H1 (cell line): ENCODE data around the gene KBTBD12. TPM values are rescaled to one million over a fixed set of nuclear protein-coding genes. Genes with fewer than 3 reads are reported as not detected.

Source experiments
- CTCF ChIA-PET: fragments of 300-600 bp; sonication (Branson Sonifier 250); formaldehyde crosslinking; loops from one replicate; lab custom pipeline; 2021; ENCODE audit not compliant: partially characterized antibody; lab: Charles Lee
- POLR2A ChIA-PET: fragments of 300-600 bp; sonication (Branson Sonifier 250); formaldehyde crosslinking; loops from one replicate; lab custom pipeline; 2021; ENCODE audit warnings: inconsistent platforms; ENCODE audit not compliant: partially characterized antibody; lab: Charles Lee
- DNase-seq, 2 experiments: peaks; one replicate each; pipeline versions ENCODE4 v3.0.0 to v3.0.0-alpha.2; 2010 to 2022; ENCODE audit warnings: low spot score in 2 of 2, low read depth in 1 of 2, mixed read lengths in 1 of 2
- FAIRE-seq: peaks from 2 replicates; lab custom pipeline; 2011; peaks lifted over from hg19 to GRCh38; lab: Jason Lieb, UNC
- H2AFZ ChIP-seq: 2 replicates; pipeline ENCODE4 v1.8.1; 2012; ENCODE audit warnings: low read length, inconsistent platforms
- H2AK5ac ChIP-seq: 2 replicates; pipeline ENCODE4 v1.6.1; 2013; ENCODE audit warnings: low read depth, low read length
- H2BK120ac ChIP-seq: replicated peaks from 2 replicates; pipeline ENCODE3; 2013; ENCODE audit warnings: low read depth, low read length, inconsistent platforms
- H2BK12ac ChIP-seq: 2 replicates; pipeline ENCODE4 v1.6.1; 2013; ENCODE audit warnings: low read depth, low read length
- H2BK15ac ChIP-seq: 2 replicates; pipeline ENCODE4 v1.6.1; 2013; ENCODE audit warnings: low read length
- H2BK20ac ChIP-seq: 2 replicates; pipeline ENCODE4 v1.6.1; 2013; ENCODE audit warnings: low read length
- H2BK5ac ChIP-seq: 2 replicates; pipeline ENCODE4 v1.6.1; 2013; ENCODE audit warnings: low read depth, low read length
- H3K14ac ChIP-seq: 2 replicates; pipeline ENCODE4 v1.6.1; 2013; ENCODE audit warnings: inconsistent platforms; ENCODE audit not compliant: insufficient read length
- H3K18ac ChIP-seq: 2 replicates; pipeline ENCODE4 v1.6.1; 2013; ENCODE audit warnings: low read length; ENCODE audit errors: extremely low read depth
- H3K23ac ChIP-seq: 2 replicates; pipeline ENCODE4 v1.6.1; 2013; ENCODE audit warnings: inconsistent platforms; ENCODE audit not compliant: insufficient read length
- H3K23me2 ChIP-seq: 2 replicates; pipeline ENCODE4 v1.6.1; 2013; ENCODE audit warnings: low read depth, low read length
- H3K27ac ChIP-seq: 2 replicates; pipeline ENCODE4 v1.6.1; 2011; ENCODE audit warnings: low read depth, low read length, inconsistent platforms
- H3K27me3 ChIP-seq, 4 experiments: replicated peaks in 1 of 4; 1 replicate in 1 of 4; 2 replicates in 3 of 4; pipeline versions ENCODE4 v1.6.1 to v1.8.1; 2011 to 2013; ENCODE audit warnings: low read length in 3 of 4, mild to moderate bottlenecking in 3 of 4, inconsistent platforms in 2 of 4, mixed read lengths in 2 of 4, moderate library complexity in 1 of 4; ENCODE audit not compliant: control insufficient read depth in 3 of 4, insufficient read depth in 3 of 4; ENCODE audit errors: extremely low read depth in 1 of 4
- H3K36me3 ChIP-seq, 4 experiments: 2 replicates each; pipeline versions ENCODE4 v1.6.1 to v1.8.1; 2011 to 2013; ENCODE audit warnings: mild to moderate bottlenecking in 4 of 4, low read length in 3 of 4, moderate library complexity in 2 of 4, control low read depth in 1 of 4, inconsistent platforms in 1 of 4; ENCODE audit not compliant: insufficient read depth in 4 of 4, control insufficient read depth in 2 of 4
- H3K4ac ChIP-seq: replicated peaks from 2 replicates; pipeline ENCODE3; 2013; ENCODE audit warnings: low read length, low read depth, mixed read lengths, inconsistent platforms; ENCODE audit not compliant: insufficient read length
- H3K4me1 ChIP-seq, 4 experiments: replicated peaks in 1 of 4; 1 replicate in 1 of 4; 2 replicates in 3 of 4; pipeline versions ENCODE4 v1.6.1 to v1.8.1; 2011 to 2013; ENCODE audit warnings: low read length in 3 of 4, inconsistent platforms in 2 of 4, mixed read lengths in 1 of 4; ENCODE audit not compliant: insufficient read depth in 4 of 4, control insufficient read depth in 3 of 4
- H3K4me2 ChIP-seq, 2 experiments: 2 replicates each; pipeline versions ENCODE4 v1.6.1 to v1.8.1; 2011 to 2013; ENCODE audit warnings: low read depth in 2 of 2, low read length in 2 of 2, control low read depth in 1 of 2, inconsistent platforms in 1 of 2, mild to moderate bottlenecking in 1 of 2; ENCODE audit not compliant: insufficient read depth in 1 of 2
- H3K4me3 ChIP-seq, 4 experiments: fragments of 200-600, 300-600 bp in 1 of 4; sonication (generic), shearing (Covaris generic), sonication (Bioruptor Twin) in 1 of 4; 2 replicates each; pipeline versions ENCODE4 v1.5.1 to v1.8.1; 2011 to 2016; ENCODE audit warnings: low read length in 4 of 4, low read depth in 3 of 4, control low read depth in 2 of 4, inconsistent platforms in 2 of 4, mild to moderate bottlenecking in 2 of 4, mixed read lengths in 1 of 4, moderate library complexity in 1 of 4; ENCODE audit not compliant: insufficient read depth in 2 of 4; ENCODE audit errors: extremely low read depth in 1 of 4
- H3K56ac ChIP-seq: replicated peaks from 2 replicates; pipeline ENCODE3; 2013; ENCODE audit warnings: low read depth, mild to moderate bottlenecking, mixed read lengths, low read length, inconsistent platforms; ENCODE audit not compliant: insufficient read length
- H3K79me1 ChIP-seq: 2 replicates; pipeline ENCODE4 v1.6.1; 2013; ENCODE audit warnings: low read depth, low read length, control low read depth
- H3K79me2 ChIP-seq, 2 experiments: 2 replicates each; pipeline versions ENCODE4 v1.6.1 to v1.8.1; 2012 to 2013; ENCODE audit warnings: low read length in 2 of 2, mild to moderate bottlenecking in 2 of 2, inconsistent platforms in 1 of 2; ENCODE audit not compliant: insufficient read depth in 2 of 2, control insufficient read depth in 1 of 2
- H3K9ac ChIP-seq, 4 experiments: replicated peaks in 1 of 4; 1 replicate in 1 of 4; 2 replicates in 3 of 4; pipeline versions ENCODE4 v1.6.1 to v1.8.1; 2011 to 2013; ENCODE audit warnings: low read depth in 3 of 4, low read length in 3 of 4, control low read depth in 2 of 4, mild to moderate bottlenecking in 2 of 4, moderate library complexity in 2 of 4, inconsistent platforms in 1 of 4; ENCODE audit errors: extremely low read depth in 1 of 4
- H3K9me3 ChIP-seq, 2 experiments: 2 replicates each; pipeline versions ENCODE4 v1.6.1 to v1.8.1; 2012 to 2013; ENCODE audit warnings: mild to moderate bottlenecking in 2 of 2, moderate library complexity in 2 of 2, control low read depth in 1 of 2, inconsistent platforms in 1 of 2, low read depth in 1 of 2, low read length in 1 of 2, mixed read lengths in 1 of 2; ENCODE audit not compliant: insufficient read depth in 2 of 2
- H4K20me1 ChIP-seq, 2 experiments: replicated peaks in 1 of 2; 2 replicates each; pipeline versions ENCODE3 to v1.8.1; 2011 to 2013; ENCODE audit warnings: inconsistent platforms in 2 of 2, low read length in 2 of 2, mild to moderate bottlenecking in 1 of 2; ENCODE audit not compliant: insufficient read depth in 2 of 2, control insufficient read depth in 1 of 2
- H4K5ac ChIP-seq: 2 replicates; pipeline ENCODE4 v1.6.1; 2013; ENCODE audit warnings: low read length, low read depth, mixed read lengths, inconsistent platforms; ENCODE audit not compliant: insufficient read length
- H4K8ac ChIP-seq: 2 replicates; pipeline ENCODE4 v1.8.0; 2013; ENCODE audit warnings: mild to moderate bottlenecking, moderate library complexity, low read length, inconsistent platforms; ENCODE audit not compliant: insufficient read depth; ENCODE audit errors: extremely low read depth
- H4K91ac ChIP-seq: replicated peaks from 2 replicates; pipeline ENCODE3; 2013; ENCODE audit warnings: low read length, mixed read lengths, inconsistent platforms; ENCODE audit not compliant: insufficient read length
- ATF2 ChIP-seq: IDR thresholded peaks from 2 replicates; pipeline ENCODE4 v1.6.1; 2012; ENCODE audit warnings: low read length, inconsistent platforms
- EGR1 ChIP-seq: IDR thresholded peaks from 2 replicates; pipeline ENCODE4 v1.6.1; 2011; ENCODE audit warnings: low read depth, low read length, borderline replicate concordance
- GABPA ChIP-seq: IDR thresholded peaks from 2 replicates; pipeline ENCODE4 v1.6.1; 2011; ENCODE audit warnings: mild to moderate bottlenecking, low read length, moderate library complexity, borderline replicate concordance; ENCODE audit not compliant: insufficient read depth
- HDAC2 ChIP-seq, 2 experiments: fragments of 300-600 bp in 1 of 2; sonication (generic) in 1 of 2; IDR thresholded peaks; 2 replicates each; pipeline ENCODE4 v1.6.1; 2011 to 2012; ENCODE audit warnings: low read depth in 2 of 2, low read length in 2 of 2, mild to moderate bottlenecking in 2 of 2, moderate library complexity in 2 of 2, borderline replicate concordance in 1 of 2, inconsistent platforms in 1 of 2
- JUND ChIP-seq: IDR thresholded peaks from 2 replicates; pipeline ENCODE4 v1.6.1; 2011; ENCODE audit warnings: mild to moderate bottlenecking, improper control_type of control experiment, low read length
- KDM1A ChIP-seq: fragments of 200-600, 300-600 bp; sonication (generic); IDR thresholded peaks from 2 replicates; pipeline ENCODE4 v1.7.1; 2016; ENCODE audit warnings: mild to moderate bottlenecking, low read length, borderline replicate concordance
- KDM4A ChIP-seq: IDR thresholded peaks from one replicate; pipeline ENCODE4 v1.7.1; 2012; ENCODE audit warnings: low read depth, mild to moderate bottlenecking, moderate library complexity, low read length, inconsistent platforms; ENCODE audit not compliant: severe bottlenecking
- PHF8 ChIP-seq: fragments of 200-600 bp; sonication (generic); conservative IDR thresholded peaks from 2 replicates; pipeline ENCODE4 v1.7.1; 2012; ENCODE audit warnings: low read depth, mild to moderate bottlenecking, inconsistent platforms, low read length, moderate library complexity
- POU5F1 ChIP-seq: IDR thresholded peaks from 2 replicates; pipeline ENCODE4 v1.6.1; 2011; ENCODE audit warnings: low read depth, mild to moderate bottlenecking, low read length, moderate library complexity
- RNF2 ChIP-seq: fragments of 200-900, 300-1000 bp; sonication (generic); IDR thresholded peaks from 2 replicates; pipeline ENCODE4 v1.7.1; 2016; ENCODE audit warnings: borderline replicate concordance, low read depth, mild to moderate bottlenecking, antibody characterized with exemption, low read length; ENCODE audit not compliant: poor library complexity, severe bottlenecking; ENCODE audit errors: missing control alignments
- RXRA ChIP-seq: IDR thresholded peaks from 2 replicates; pipeline ENCODE4 v1.6.1; 2011; ENCODE audit warnings: low read depth, mild to moderate bottlenecking, low read length, moderate library complexity; ENCODE audit not compliant: insufficient read depth
- SIRT6 ChIP-seq: IDR thresholded peaks from one replicate; pipeline ENCODE4 v1.7.1; 2012; ENCODE audit warnings: low read length, inconsistent platforms
- WGBS, 2 experiments: shearing (Covaris generic) in 1 of 2; methylation state at CpG; one replicate each; pipeline versions ENCODE4 v1.1.6 to v1.1.7; 2013 to 2015; ENCODE audit warnings: low lambda C conversion rate in 2 of 2, mixed read lengths in 2 of 2, inconsistent platforms in 1 of 2, low coverage in 1 of 2, missing lambda C conversion rate in 1 of 2; ENCODE audit not compliant: insufficient replicate concordance in 2 of 2, insufficient coverage in 1 of 2, insufficient read length in 1 of 2; ENCODE audit errors: extremely low coverage in 1 of 2, missing lambda C conversion rate in 1 of 2; 5-methylcytosine and 5-hydroxymethylcytosine counted together
- polyA plus RNA-seq, 7 experiments: library from polyadenylated mRNA; depleted of rRNA in 3 of 7; stranded (reverse) in 5 of 7; unstranded in 2 of 7; fragments of >200 nt in 5 of 7; fragments of 200-250 nt in 2 of 7; gene quantifications; 1 replicate in 5 of 7; 2 replicates in 1 of 7; 4 replicates in 1 of 7; pipeline versions ENCODE4 v1.2.1 to v1.2.3, GENCODE V29; 2011 to 2013; ENCODE audit warnings: missing spikeins in 2 of 7, mixed read lengths in 2 of 7
- total RNA-seq: library from RNA; stranded (reverse); fragmentation: NEBNext Ultra II Directional; extraction: Animal tissue kit (Norgen Biotek cat#: 25700); gene quantifications from 2 replicates; pipeline ENCODE4 v1.2.1, GENCODE V29; 2021

The KBTBD12 gene
- total and polyA plus RNA-seq, 2 of the 8 experiments (the other 6 are each of a cell fraction or from before 2014, with no cell fraction given): 0.33 to 0.63 TPM

GRCh38 chr3:127964053-127964452 is 49.0 kb downstream of the KBTBD12 start:
- Histone ChIP-seq H2BK20ac (no peak overlapping the region), H4K8ac (no peak overlapping the region), H3K4me2 (no peak overlapping the region), H4K20me1 (no peaks in the 10 kb centered on the region), H2BK5ac (no peak overlapping the region), H4K5ac (no peak overlapping the region), H4K91ac (no peak overlapping the region), H3K23me2 (no peaks in the 10 kb centered on the region), H2BK120ac (no peak overlapping the region), H3K27ac (no peak overlapping the region), H3K36me3 (no peaks in the 10 kb centered on the region), H3K27me3 (no peaks in the 10 kb centered on the region; a peak in 1 of 7 replicates), H3K4me3 (no peak overlapping the region), H3K4me1 (no peaks in the 10 kb centered on the region; a peak in 1 of 7 replicates), H3K9ac (no peak overlapping the region), H3K14ac (no peak overlapping the region), H2AFZ (no peak overlapping the region), H3K79me2 (no peaks in the 10 kb centered on the region), H3K56ac (no peak overlapping the region), H2BK15ac (no peak overlapping the region), H3K79me1 (no peaks in the 10 kb centered on the region), H2BK12ac (no peak overlapping the region), H3K23ac (no peak overlapping the region), H3K4ac (no peak overlapping the region), H3K9me3 (no peaks in the 10 kb centered on the region; a peak in 1 of 4 replicates), H2AK5ac (no peak overlapping the region), H3K18ac (no peak overlapping the region)
- CTCF ChIA-PET: interaction anchor here (1.3 kb wide), 1 partner anchor 132 kb away, joined by 3 read pairs; no protein-coding TSS in a partner anchor
- POLR2A ChIA-PET: no interaction called here
- WGBS, 2 experiments: 91% methylated on average over 4 of the region's 4 CpGs; no CpG with 5 or more reads in 1 of the 2 experiments
- no peak for FAIRE-seq
- DNase-seq: no peak
- TF ChIP-seq EGR1 (no peak), HDAC2 (IDR thresholded peaks at IDR 0.05; ENCODE audit: borderline replicate concordance in 1 of 2, low read depth in 2 of 2, low read length in 2 of 2) (no peak), GABPA (no peak), KDM1A (no peak), JUND (no peak), KDM4A (no peak), POU5F1 (no peak), ATF2 (no peak), SIRT6 (no peak), RNF2 (no peak), PHF8 (no peak), RXRA (no peak)
